Panc1 (cell line): Measurements from ENCODE around the gene EXD3.

Experiments used
- CTCF ChIP-seq: fragments of 450-650 bp; IDR thresholded peaks from 2 replicates; pipeline ENCODE4 v1.5.1; 2017; ENCODE audit warnings: mild to moderate bottlenecking
- POLR2AphosphoS5 ChIP-seq: IDR thresholded peaks from 2 replicates; pipeline ENCODE4 v1.6.1; 2012; ENCODE audit warnings: mild to moderate bottlenecking, low read depth, low read length, moderate library complexity
- TCF7L2 ChIP-seq: IDR thresholded peaks from 2 replicates; pipeline ENCODE4 v1.6.1; 2011; ENCODE audit warnings: mild to moderate bottlenecking, low read depth, low read length, inconsistent platforms
- TF ChIP-seq, protein P1 (sequence below), 2 experiments: IDR thresholded peaks; 2 replicates each; pipeline ENCODE4 v1.6.1; 2011 to 2012; ENCODE audit warnings: low read depth in 2 of 2, control low read depth in 1 of 2, low read length in 1 of 2, mild to moderate bottlenecking in 1 of 2, moderate library complexity in 1 of 2; ENCODE audit not compliant: insufficient read depth in 1 of 2

DNA sequence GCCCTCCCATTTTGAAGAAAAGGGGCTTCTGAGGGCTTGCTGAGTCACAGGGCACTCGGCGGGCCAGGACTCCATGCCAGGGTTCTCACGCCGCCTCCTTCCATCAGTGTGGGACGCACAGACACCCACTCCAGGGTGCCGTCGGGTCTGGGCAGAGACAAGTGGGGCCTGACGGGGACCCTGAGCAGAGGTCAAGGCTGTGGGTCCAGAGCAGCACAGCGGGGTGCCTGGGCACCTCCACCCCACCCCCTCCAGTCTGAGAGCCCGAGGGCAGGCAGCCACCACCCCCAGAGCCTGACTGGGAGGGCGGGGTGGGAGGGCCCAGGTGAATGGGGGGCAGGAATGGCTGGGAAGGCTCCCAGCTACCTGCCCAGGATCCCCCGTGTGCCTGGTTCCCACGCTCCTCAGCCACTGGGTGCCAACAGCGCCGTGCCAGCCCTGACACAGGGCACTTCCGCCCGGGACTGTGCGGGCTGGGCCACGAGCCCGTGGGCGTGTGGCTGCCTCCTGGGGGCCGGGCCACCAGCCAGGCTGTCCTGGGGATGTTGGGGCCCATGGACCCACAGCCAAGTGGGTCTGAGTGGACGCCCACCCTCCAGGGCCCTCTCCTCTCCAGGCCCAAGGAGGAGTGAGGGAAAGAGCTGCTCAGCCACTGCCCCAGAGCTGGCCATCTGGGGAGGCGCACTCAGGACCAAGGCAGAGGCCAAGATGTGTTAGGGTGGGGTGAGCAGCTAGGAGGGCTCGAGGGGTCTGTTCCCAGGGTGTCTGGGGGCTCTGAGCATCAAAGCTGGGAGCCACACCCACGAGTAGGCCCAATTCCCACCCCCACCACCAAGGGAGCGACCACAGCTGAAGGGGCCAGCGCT is 110.7 kb downstream of the EXD3 start:
- TF ChIP-seq CTCF (no peak), POLR2AphosphoS5 (no peak), TCF7L2 (no peak)
- TF ChIP-seq, protein P1, sequence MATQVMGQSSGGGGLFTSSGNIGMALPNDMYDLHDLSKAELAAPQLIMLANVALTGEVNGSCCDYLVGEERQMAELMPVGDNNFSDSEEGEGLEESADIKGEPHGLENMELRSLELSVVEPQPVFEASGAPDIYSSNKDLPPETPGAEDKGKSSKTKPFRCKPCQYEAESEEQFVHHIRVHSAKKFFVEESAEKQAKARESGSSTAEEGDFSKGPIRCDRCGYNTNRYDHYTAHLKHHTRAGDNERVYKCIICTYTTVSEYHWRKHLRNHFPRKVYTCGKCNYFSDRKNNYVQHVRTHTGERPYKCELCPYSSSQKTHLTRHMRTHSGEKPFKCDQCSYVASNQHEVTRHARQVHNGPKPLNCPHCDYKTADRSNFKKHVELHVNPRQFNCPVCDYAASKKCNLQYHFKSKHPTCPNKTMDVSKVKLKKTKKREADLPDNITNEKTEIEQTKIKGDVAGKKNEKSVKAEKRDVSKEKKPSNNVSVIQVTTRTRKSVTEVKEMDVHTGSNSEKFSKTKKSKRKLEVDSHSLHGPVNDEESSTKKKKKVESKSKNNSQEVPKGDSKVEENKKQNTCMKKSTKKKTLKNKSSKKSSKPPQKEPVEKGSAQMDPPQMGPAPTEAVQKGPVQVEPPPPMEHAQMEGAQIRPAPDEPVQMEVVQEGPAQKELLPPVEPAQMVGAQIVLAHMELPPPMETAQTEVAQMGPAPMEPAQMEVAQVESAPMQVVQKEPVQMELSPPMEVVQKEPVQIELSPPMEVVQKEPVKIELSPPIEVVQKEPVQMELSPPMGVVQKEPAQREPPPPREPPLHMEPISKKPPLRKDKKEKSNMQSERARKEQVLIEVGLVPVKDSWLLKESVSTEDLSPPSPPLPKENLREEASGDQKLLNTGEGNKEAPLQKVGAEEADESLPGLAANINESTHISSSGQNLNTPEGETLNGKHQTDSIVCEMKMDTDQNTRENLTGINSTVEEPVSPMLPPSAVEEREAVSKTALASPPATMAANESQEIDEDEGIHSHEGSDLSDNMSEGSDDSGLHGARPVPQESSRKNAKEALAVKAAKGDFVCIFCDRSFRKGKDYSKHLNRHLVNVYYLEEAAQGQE (IDR thresholded peaks at IDR 0.05; ENCODE audit: insufficient read depth in 1 of 2, low read depth in 2 of 2, low read length in 1 of 2), result no peak
